ENCODE data around the gene ARHGEF39.

Gene ARHGEF39

GRCh38 chr9:35673132-35674024 lies 8.4 kb upstream of the ARHGEF39 start, which contains the start of gene CA9:
Gene CA9, plus strand, starts transcription at chr9:35673928. Its CDS starts 32 bp downstream, at chr9:35673960.
- DNase-seq: no peak

DNA sequence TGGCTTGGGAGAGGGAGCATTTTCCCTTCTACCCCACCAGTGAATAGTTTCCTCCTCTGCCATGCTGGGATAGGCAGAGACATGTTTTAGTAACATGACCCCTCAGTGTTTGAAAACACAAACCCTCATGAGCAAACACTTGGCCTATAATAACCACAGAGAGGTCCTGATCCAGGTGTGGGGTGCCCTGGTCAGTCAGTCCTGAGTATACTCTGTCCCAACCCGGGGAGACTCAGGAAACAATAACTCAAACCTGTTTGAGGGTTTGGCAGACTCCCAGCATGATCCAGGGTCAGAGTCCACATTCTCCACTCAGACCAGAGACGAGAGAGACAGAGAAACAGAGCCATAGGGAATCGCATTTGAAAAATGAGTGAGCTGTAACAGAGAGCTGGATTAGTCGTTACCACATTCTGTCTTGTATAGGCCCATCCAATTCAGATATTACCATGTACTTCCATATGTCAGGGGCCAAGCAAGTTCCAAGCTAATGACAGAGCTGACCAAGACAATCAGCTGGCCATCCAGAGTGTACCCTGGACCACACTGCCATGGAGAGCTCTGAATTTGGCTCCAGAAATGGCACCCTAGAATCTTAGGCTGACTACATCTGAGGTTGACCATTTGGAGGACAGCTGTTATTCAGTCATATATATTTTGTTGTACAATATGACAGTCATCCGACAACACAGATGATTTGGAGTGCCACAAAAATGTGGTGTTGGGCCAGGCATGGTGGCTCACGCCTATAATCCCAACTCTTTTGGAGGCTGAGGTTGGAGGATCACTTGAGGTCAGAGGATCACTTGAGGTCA lies 4.5 kb upstream of the ARHGEF39 start:
- no peak for DNase-seq

GRCh38 chr9:35667939-35668338 lies 2.9 kb upstream of the ARHGEF39 start:
- no peak for DNase-seq

DNA sequence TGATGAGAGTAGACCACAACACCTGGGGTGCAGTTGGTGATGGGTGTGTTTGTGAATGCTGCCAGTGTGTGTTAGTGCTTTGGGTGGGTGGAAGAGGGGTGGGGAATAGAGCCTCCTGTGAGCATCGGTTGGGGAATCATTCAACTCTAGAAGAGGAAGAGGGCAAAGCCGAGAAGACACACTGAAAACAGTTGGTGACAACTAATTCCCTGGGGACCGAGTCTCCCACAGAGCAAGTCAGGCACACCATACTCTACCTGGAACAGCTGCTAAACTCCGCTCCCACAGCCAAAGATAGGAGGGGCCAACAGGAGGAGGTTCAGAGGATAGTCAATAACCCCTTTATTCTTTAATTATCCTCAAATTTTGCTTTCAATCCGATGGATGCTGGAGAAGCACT lies 1.6 kb upstream of the ARHGEF39 start:
- no peak for DNase-seq

- no peak for DNase-seq
These were observed 1.1 kb upstream of the ARHGEF39 start for GRCh38 chr9:35666045-35666444.

DNA sequence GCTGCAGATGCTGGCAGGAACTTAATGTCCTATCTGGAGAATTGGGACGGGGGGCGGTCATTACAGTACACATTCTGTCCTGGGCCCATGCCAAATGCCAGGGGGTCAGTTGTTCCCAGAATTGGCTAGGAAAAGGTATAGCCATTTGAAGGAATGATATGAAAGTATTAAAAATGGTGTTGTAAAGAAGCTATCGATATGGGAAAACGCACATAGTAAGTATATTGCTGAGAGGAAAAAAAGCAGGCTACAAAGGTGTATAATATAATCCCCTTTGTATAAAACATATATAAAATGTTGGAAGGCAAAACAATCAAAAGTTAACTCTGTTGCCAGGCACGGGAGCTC lies 450 bp upstream of the ARHGEF39 start:
- DNase-seq: no peak

DNA sequence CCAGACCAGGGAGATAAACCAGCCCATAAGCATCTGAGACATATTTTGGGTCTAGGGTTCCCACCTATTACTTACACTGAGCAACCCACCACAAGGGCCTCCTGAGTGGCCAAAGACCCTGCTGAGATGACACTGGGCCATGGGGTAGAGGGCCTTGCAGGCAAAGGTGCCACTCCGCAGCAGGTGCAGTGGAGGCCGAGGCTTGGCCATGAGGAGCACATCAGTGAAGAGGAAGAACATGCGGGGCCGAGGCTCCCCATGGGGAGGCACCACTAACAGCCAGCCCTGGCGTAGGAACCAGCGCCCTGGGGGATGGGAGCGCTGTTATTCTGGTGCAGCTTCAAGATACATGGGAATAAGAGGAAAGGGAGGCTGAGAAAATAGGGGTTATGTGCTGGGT lies 2.6 kb downstream of the ARHGEF39 start:
- no peak for DNase-seq

- DNase-seq: no peak
These were observed 3.1 kb downstream of the ARHGEF39 start for GRCh38 chr9:35661756-35662350.

DNA sequence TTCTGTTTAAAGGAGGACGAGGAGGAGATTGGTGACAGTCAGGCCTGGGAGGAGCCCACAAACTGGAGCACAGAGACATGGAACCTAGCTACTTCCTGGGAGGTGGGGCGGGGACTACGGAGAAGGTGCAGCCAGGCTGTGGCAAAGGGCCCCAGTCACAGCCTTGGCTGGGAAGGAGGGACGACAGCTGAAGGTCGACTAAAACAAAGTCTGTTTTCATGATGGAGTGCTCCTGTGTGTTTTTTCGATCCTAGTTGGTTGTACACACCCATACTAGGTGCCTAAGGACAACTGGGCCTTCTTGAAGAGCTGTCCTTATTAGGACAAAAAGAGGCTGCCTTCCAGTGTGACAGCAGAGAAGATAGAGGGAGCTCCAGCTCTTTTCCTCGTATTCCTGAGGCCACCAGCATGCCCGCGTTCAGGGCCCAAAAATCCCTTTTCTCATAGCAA lies 4.0 kb downstream of the ARHGEF39 start:
- DNase-seq: peak; percentile 10

DNA sequence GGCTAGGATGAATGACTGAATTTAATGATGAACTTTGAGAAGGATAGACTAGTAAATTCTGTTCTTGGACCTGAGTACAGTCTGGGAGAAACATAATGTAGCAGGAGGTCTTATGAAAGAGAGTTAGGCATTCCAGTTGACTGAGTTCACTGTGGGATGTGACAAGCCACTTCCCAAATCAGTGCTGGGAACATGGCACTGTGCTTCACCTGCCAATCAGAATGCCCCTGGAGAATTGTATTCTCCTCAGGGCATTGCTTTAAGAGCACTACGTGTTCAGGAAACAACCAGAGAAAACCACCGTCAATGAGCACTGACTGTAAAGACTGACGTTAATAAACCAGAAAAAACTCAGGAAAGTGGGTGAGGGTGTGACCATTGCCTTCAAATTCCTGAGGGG lies 5.7 kb downstream of the ARHGEF39 start:
- no peak for DNase-seq

DNA sequence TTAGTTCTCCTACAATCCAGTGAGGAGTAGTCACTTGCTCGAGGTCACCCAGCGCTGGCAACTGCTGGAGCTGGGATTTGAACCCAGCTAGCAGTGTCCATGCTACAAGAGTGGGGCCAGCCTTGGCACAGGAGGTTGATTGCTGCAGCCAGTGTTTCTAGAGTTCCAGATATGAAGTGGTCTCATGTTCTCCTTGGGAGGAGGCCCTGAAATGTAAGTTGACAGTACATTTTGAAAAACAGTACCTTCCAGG lies 6.1 kb downstream of the ARHGEF39 start:
- DNase-seq: peak; percentile 47

DNA sequence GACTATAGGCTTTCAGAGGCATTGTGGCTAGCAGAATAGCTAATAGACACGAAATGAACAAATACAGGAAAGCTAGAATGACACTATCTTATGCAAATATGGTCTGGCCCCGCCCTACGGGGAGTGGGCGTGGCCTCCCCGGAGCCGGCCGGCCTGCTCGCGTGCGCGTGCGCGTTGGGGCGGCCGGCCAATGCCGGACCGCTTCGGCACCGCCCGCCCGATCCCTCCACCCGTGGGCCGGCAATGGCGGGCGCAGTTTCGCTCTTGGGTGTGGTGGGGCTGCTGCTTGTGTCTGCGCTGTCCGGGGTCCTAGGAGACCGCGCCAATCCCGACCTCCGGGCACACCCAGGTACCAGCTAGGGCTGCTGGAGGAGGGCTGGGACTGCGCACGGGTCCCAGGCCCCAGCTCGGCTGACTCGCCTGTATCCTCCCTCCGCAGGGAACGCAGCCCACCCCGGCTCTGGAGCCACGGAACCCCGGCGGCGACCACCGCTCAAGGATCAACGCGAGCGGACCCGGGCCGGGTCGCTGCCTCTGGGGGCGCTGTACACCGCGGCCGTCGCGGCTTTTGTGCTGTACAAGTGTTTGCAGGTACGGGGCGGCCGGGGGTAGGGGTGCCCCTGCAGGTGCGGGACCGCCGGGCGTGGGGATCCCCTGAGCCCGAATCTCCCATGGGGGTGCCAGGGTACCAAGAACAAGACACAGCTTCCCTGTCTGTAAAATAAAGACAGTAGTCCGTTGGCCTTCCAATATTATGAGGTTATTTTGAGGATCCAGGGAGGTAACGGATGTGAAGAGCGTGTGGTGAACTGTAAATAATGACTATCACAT lies 6.6 kb downstream of the ARHGEF39 start, which contains the start of gene CCDC107:
Gene CCDC107, plus strand, starts transcription at position 156 of the 831 bp plus-strand sequence. Its CDS starts 88 bp downstream, at position 244.
- DNase-seq: peak; percentile 85

- peak; percentile 99 for DNase-seq
These were observed 7.4 kb downstream of the ARHGEF39 start, which contains the start of gene RMRP for GRCh38 chr9:35657546-35658136. Gene RMRP, minus strand, starts transcription at chr9:35658019.

- no peak for DNase-seq
These were observed 8.0 kb downstream of the ARHGEF39 start for GRCh38 chr9:35656831-35657545.

DNA sequence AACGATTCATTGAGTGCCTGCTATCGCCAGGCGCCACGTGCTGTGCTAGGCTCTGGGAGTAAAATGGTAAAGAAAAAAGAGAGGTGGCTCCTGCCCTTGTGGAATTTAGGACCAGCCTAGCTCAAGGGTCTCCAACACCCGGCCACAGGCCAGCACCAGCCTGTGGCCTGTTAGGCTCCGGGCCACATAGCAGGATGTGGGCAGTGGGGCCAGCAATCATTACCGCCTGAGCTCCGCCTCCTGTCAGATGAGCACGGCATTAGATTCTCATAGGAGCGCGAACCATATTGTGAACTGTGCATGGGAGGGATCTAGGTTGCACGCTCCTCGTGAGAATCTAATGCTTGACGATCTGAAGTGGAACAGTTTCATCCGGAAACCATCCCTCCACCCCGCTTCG lies 8.6 kb downstream of the ARHGEF39 start:
- DNase-seq: no peak

DNA sequence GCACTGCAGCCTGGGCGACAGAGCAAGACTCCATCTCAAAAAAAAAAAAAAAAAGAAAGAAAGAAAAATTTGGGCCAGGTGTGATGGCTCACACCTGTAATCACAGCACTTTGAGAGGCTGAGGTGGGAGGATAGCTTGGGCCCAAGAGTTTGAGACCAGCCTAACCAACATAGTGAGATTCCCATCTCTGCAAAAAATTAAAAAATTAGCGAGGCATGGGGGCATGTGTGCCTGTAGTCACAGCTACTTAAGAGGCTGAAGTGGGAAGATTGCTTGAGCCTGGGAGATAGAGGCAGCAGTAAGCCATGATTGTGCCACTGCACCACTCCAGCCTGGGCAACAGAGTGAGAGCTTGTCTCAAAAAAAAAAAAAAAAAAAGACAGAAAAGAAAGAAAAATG lies 11.4 kb downstream of the ARHGEF39 start:
- DNase-seq: no peak

- no peak for DNase-seq
These were observed 12.2 kb downstream of the ARHGEF39 start for GRCh38 chr9:35652829-35653209.

DNA sequence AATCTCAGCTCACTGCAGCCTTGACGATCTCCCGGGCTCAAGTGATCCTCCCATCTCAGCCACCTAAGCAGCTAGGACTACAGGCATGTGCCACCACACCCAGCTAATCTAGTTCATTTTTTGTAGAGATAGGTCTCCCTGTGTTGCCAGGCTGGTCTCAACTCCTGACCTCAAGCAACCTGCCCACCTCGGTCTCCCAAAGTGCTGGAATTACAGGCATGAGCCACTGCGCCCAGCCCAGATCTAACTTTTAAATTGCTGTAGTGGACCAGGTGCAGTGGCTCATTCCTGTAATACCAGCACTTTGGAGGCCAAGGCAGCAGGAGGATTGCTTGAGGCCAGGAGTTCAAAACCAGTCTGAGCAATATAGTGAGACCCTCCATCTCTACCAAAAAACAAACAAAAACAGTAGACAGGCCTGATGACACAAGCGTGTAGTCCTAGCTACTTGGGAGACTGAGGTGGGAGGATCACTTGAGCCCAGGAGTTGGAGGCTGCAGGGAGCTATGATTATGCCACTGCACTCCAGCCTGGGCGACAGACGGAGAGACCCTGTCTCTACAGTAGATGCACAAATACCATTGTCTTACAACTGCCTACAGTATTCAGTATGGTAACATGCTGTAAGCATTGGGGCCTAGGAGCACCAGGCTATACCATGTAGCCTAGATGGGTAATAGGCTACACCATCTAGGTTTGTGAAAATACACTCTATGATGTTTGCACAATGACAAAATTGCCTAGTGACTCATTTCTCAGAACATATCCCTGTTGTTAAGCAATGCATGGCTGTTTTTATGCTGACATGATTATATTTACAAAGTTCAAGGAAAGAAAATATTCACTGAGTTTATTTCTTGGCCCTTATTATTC lies 12.8 kb downstream of the ARHGEF39 start:
- DNase-seq: no peak

GRCh38 chr9:35650341-35651158 lies 14.4 kb downstream of the ARHGEF39 start, which contains the start of gene SIT1:
Gene SIT1, minus strand, starts transcription at chr9:35650931. Its CDS starts 78 bp downstream, at chr9:35650853.
- DNase-seq: no peak

All from NCI-H82 (cell line).